A673 (cell line): ENCODE data around the gene MOSPD2.

Experiments
- CTCF ChIP-seq: fragments of 300-800, 200-600 bp; sonication (generic); conservative IDR thresholded peaks from 2 replicates; pipeline ENCODE4 v1.5.1; 2017; ENCODE audit warnings: low read depth, mild to moderate bottlenecking, antibody characterized with exemption, low read length, moderate library complexity, mixed read lengths
- EZH2 ChIP-seq: fragments of 200-600 bp; sonication (generic); IDR thresholded peaks from 2 replicates; pipeline ENCODE4 v1.6.1; 2017; ENCODE audit warnings: borderline replicate concordance, low read depth, mild to moderate bottlenecking, mixed read lengths, antibody characterized with exemption, low read length; ENCODE audit not compliant: poor library complexity, severe bottlenecking

- TF ChIP-seq CTCF (no peak), EZH2 (no peak)
Measured at GRCh38 chrX:14873676-14874049, 442 bp downstream of the MOSPD2 start.
